Epithelial cell of proximal tubule (primary cell): Measurements from ENCODE around the gene FAM13B. TPM values are rescaled to one million over a fixed set of nuclear protein-coding genes. Genes with fewer than 3 reads are reported as not detected.
"Not testable (repeated sequence)": the region's sequence is repeated elsewhere in the genome, so short reads cannot be mapped to it uniquely, and the experiment has no call there.

Source experiments
- DNase-seq: peaks from one replicate; pipeline ENCODE4 v3.0.0-alpha.2; 2011; ENCODE audit warnings: low read depth
- H3K4me3 ChIP-seq: 2 replicates; pipeline ENCODE4 v1.5.1; 2011; ENCODE audit warnings: low read depth, mild to moderate bottlenecking, low read length
- CTCF ChIP-seq: conservative IDR thresholded peaks from 2 replicates; pipeline ENCODE4 v1.5.1; 2012; ENCODE audit warnings: low read depth, mild to moderate bottlenecking, low read length
- total RNA-seq: library from RNA; depleted of rRNA; stranded (reverse); fragments of >200 nt; gene quantifications from 2 replicates; pipeline ENCODE4 v1.2.3, GENCODE V29; 2015

Gene FAM13B
- total RNA-seq, 1 donor from 2014 or later = 4.0 TPM

- DNase-seq = no peak
- H3K4me3 ChIP-seq = no peak overlapping the region
Observed at GRCh38 chr5:137960141-137960540, 72.7 kb downstream of the FAM13B start.

GRCh38 chr5:137959488-137959887 lies 73.4 kb downstream of the FAM13B start:
- no peak overlapping the region for H3K4me3 ChIP-seq
- DNase-seq = no peak
- TF ChIP-seq CTCF = no peak

More at GRCh38 chr5:137960141-137960540, 72.7 kb downstream of the FAM13B start:
- no peak for TF ChIP-seq CTCF

- no peak for TF ChIP-seq CTCF
- no peak overlapping the region for H3K4me3 ChIP-seq
- no peak for DNase-seq
Observed at GRCh38 chr5:137957948-137958347, 74.9 kb downstream of the FAM13B start.

GRCh38 chr5:137954131-137954879 lies 78.6 kb downstream of the FAM13B start:
- no peak overlapping the region for H3K4me3 ChIP-seq
- TF ChIP-seq CTCF = no peak
- DNase-seq = peak; percentile 13

GRCh38 chr5:137945825-137946224 lies 87.1 kb downstream of the FAM13B start:
- DNase-seq = no peak
- no peak overlapping the region for H3K4me3 ChIP-seq
- TF ChIP-seq CTCF = no peak

- not testable (repeated sequence) for DNase-seq, H3K4me3 ChIP-seq
Observed at GRCh38 chr5:137944280-137944679, 88.6 kb downstream of the FAM13B start.

GRCh38 chr5:137939331-137939730 lies 93.5 kb downstream of the FAM13B start:
- H3K4me3 ChIP-seq = no peak overlapping the region
- TF ChIP-seq CTCF = no peak
- DNase-seq = no peak
